HEK293T (cell line): Measurements from ENCODE around the gene TRIM69.

Experiments used
- CTBP1 ChIP-seq: fragments of 450-650 bp; IDR thresholded peaks from 2 replicates; pipeline ENCODE4 v1.6.1; 2016; ENCODE audit warnings: borderline replicate concordance
- FOXA1 ChIP-seq: fragments of 450-650 bp; IDR thresholded peaks from 2 replicates; pipeline ENCODE4 v1.6.1; 2016; ENCODE audit warnings: mild to moderate bottlenecking
- FOXK2 ChIP-seq: fragments of 450-650 bp; IDR thresholded peaks from 2 replicates; pipeline ENCODE4 v1.6.1; 2016; ENCODE audit warnings: mild to moderate bottlenecking
- FOXM1 ChIP-seq: fragments of 450-650 bp; IDR thresholded peaks from 2 replicates; pipeline ENCODE4 v1.6.1; 2017; ENCODE audit warnings: mild to moderate bottlenecking, borderline replicate concordance
- HDGF ChIP-seq: fragments of 450-650 bp; IDR thresholded peaks from 2 replicates; pipeline ENCODE4 v1.6.1; 2017; ENCODE audit warnings: antibody characterized with exemption, borderline replicate concordance
- L3MBTL2 ChIP-seq: fragments of 450-650 bp; conservative IDR thresholded peaks from 2 replicates; pipeline ENCODE4 v1.6.1; 2016; ENCODE audit warnings: mild to moderate bottlenecking
- NFRKB ChIP-seq: fragments of 450-650 bp; IDR thresholded peaks from 2 replicates; pipeline ENCODE4 v1.6.1; 2016; ENCODE audit warnings: mild to moderate bottlenecking, moderate library complexity
- PKNOX1 ChIP-seq: fragments of 450-650 bp; IDR thresholded peaks from 2 replicates; pipeline ENCODE4 v1.6.1; 2016
- SP1 ChIP-seq: fragments of 450-650 bp; IDR thresholded peaks from 2 replicates; pipeline ENCODE4 v1.6.1; 2017
- SUZ12 ChIP-seq: fragments of 450-650 bp; IDR thresholded peaks from 2 replicates; pipeline ENCODE4 v1.6.1; 2016; ENCODE audit warnings: mild to moderate bottlenecking
- TARDBP ChIP-seq: fragments of 450-650 bp; IDR thresholded peaks from 2 replicates; pipeline ENCODE4 v1.6.1; 2016

DNA sequence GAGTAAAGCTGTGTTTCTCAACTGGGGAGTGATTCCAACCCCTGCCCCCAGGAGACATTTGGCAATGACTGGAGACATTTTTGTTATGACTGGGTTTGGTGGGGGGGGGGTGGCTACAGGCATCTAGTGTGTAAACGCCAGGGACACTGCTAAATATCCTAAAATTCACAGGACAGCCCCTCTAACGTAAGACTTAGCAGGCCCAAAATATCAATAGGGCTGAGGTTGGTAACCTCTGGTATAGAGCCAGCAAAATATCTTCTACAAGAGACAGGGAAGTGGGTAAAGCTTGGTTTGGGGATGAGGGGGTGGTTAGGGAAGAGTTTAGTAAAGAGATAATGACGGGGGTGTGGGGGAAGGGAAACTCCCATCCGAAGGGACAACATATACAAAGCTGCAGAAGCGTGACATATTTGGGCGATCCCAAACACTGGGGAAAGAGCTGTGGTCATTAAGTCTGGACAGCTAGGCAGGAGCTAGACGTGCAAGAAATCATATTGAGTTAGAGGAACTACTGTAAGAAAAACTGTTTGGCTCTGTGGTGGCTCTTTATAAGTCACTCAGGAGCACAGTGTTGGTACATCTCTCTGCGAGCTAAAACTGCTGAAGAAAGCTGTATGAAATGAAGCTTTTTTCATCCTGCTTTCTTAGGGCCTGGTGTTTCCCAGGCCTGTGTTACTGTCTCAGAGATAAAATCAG, 697 bp upstream of the TRIM69 start:
- TF ChIP-seq TARDBP, result no peak
- no peak for TF ChIP-seq PKNOX1
- no peak for TF ChIP-seq SUZ12
- no peak for TF ChIP-seq FOXK2
- no peak for TF ChIP-seq FOXM1
- TF ChIP-seq CTBP1, result no peak
- TF ChIP-seq HDGF, result no peak
- no peak for TF ChIP-seq SP1
- TF ChIP-seq NFRKB, result no peak
- TF ChIP-seq L3MBTL2, result no peak
- TF ChIP-seq FOXA1, result no peak
